H1 (cell line): ENCODE results near the gene ACTL7A. TPM values are rescaled to one million over a fixed set of nuclear protein-coding genes. Genes with fewer than 3 reads are reported as not detected.

Experiments
- CHD1 ChIP-seq: IDR thresholded peaks from 2 replicates; pipeline ENCODE4 v1.6.1; 2012; ENCODE audit warnings: low read depth, low read length, improper control_type of control experiment
- CHD7 ChIP-seq: fragments of 300-600 bp; sonication (generic); IDR thresholded peaks from 2 replicates; pipeline ENCODE4 v1.7.1; 2012; ENCODE audit warnings: low read length, moderate library complexity, mild to moderate bottlenecking, inconsistent platforms; ENCODE audit not compliant: insufficient replicate concordance
- CTCF ChIP-seq, 3 experiments: IDR thresholded peaks; 1 replicate in 2 of 3; 2 replicates in 1 of 3; pipeline versions ENCODE4 v1.5.1 to v1.6.1; 2011; ENCODE audit warnings: low read length in 3 of 3, mild to moderate bottlenecking in 3 of 3, inconsistent platforms in 2 of 3, low read depth in 1 of 3, moderate library complexity in 1 of 3; ENCODE audit not compliant: insufficient read depth in 1 of 3; ENCODE audit errors: control extremely low read depth in 1 of 3
- EZH2 ChIP-seq: fragments of 200-600 bp; sonication (generic); IDR thresholded peaks from 2 replicates; pipeline ENCODE4 v1.7.1; 2012; ENCODE audit warnings: low read depth, mild to moderate bottlenecking, moderate library complexity, low read length, inconsistent platforms; ENCODE audit not compliant: severe bottlenecking
- MAX ChIP-seq: IDR thresholded peaks from 2 replicates; pipeline ENCODE4 v1.6.1; 2012; ENCODE audit warnings: inconsistent platforms
- POLR2AphosphoS5 ChIP-seq: IDR thresholded peaks from 2 replicates; pipeline ENCODE4 v1.6.1; 2011; ENCODE audit warnings: low read depth, low read length
- SIN3A ChIP-seq, 2 experiments: IDR thresholded peaks in 1 of 2; conservative IDR thresholded peaks in 1 of 2; 2 replicates each; pipeline ENCODE4 v1.6.1; 2011 to 2012; ENCODE audit warnings: low read length in 2 of 2, improper control_type of control experiment in 1 of 2, low read depth in 1 of 2, mild to moderate bottlenecking in 1 of 2
- TBP ChIP-seq: IDR thresholded peaks from 2 replicates; pipeline ENCODE4 v1.6.1; 2011; ENCODE audit warnings: low read depth, low read length, improper control_type of control experiment
- TEAD4 ChIP-seq: IDR thresholded peaks from 2 replicates; pipeline ENCODE4 v1.6.1; 2012; ENCODE audit warnings: low read depth, low read length, inconsistent platforms, mixed read lengths
- polyA plus RNA-seq, 7 experiments: library from polyadenylated mRNA; depleted of rRNA in 3 of 7; stranded (reverse) in 5 of 7; unstranded in 2 of 7; fragments of >200 nt in 5 of 7; fragments of 200-250 nt in 2 of 7; gene quantifications; 1 replicate in 5 of 7; 2 replicates in 1 of 7; 4 replicates in 1 of 7; pipeline versions ENCODE4 v1.2.1 to v1.2.3, GENCODE V29; 2011 to 2013; ENCODE audit warnings: missing spikeins in 2 of 7, mixed read lengths in 2 of 7
- total RNA-seq: library from RNA; stranded (reverse); fragmentation: NEBNext Ultra II Directional; extraction: Animal tissue kit (Norgen Biotek cat#: 25700); gene quantifications from 2 replicates; pipeline ENCODE4 v1.2.1, GENCODE V29; 2021

The ACTL7A gene
- total and polyA plus RNA-seq, 2 of the 8 experiments (the other 6 are each of a cell fraction or from before 2014, with no cell fraction given), result not detected

- TF ChIP-seq CHD7 (no peak), MAX (no peak), POLR2AphosphoS5 (no peak), TEAD4 (no peak), SIN3A (conservative IDR thresholded peaks at IDR 0.05 in 1 of 2, IDR thresholded peaks at IDR 0.05 in 1 of 2; ENCODE audit: low read depth in 1 of 2, low read length in 2 of 2) (no peak), EZH2 (no peak), CHD1 (no peak), TBP (no peak), CTCF (IDR thresholded peaks at IDR 0.05; ENCODE audit: control extremely low read depth in 1 of 3, insufficient read depth in 1 of 3, low read depth in 1 of 3, low read length in 3 of 3) (no peak)
Observed at GRCh38 chr9:108855529-108855886, 6.6 kb upstream of the ACTL7A start (continued).
